ENCODE data around the gene CIAO2B.

- no peak for TF ChIP-seq CTCF (optimal IDR thresholded peaks at IDR 0.05 in 1 of 3, IDR thresholded peaks at IDR 0.05 in 1 of 3, conservative IDR thresholded peaks at IDR 0.05 in 1 of 3; ENCODE audit: extremely low read depth in 1 of 3, insufficient read depth in 2 of 3, low read length in 3 of 3)
- no peak for TF ChIP-seq EZH2 (IDR thresholded peaks at IDR 0.05; ENCODE audit: low read length)
These were observed 29.2 kb downstream of the CIAO2B start for GRCh38 chr16:66904846-66905632.

Measured in keratinocyte (primary cell).